IPS DF 19.7 (cell line): ENCODE data around the gene CHIA.

Experiments
- DNase-seq: peaks from one replicate; pipeline ENCODE4 v3.0.0-alpha.2; 2013; ENCODE audit warnings: low read depth, low spot score

Gene CHIA

GRCh38 chr1:111290630-111291029 lies at the start of gene CHIA:
TSS of gene CHIA (plus strand) at chr1:111290851. CDS start at chr1:111310468, 19,617 bp downstream.
- DNase-seq: no peak

GRCh38 chr1:111241797-111242196 lies 48.9 kb upstream of the CHIA start:
- no peak for DNase-seq

GRCh38 chr1:111242805-111243523 lies 47.7 kb upstream of the CHIA start:
- no peak for DNase-seq

- DNase-seq: no peak
These were observed 43.4 kb upstream of the CHIA start for GRCh38 chr1:111247125-111247838.

- no peak for DNase-seq
These were observed 40.7 kb upstream of the CHIA start for GRCh38 chr1:111249960-111250359.

GRCh38 chr1:111251570-111251969 lies 39.1 kb upstream of the CHIA start:
- no peak for DNase-seq

- no peak for DNase-seq
These were observed 37.9 kb upstream of the CHIA start for GRCh38 chr1:111252786-111253185.

GRCh38 chr1:111253876-111254275 lies 36.8 kb upstream of the CHIA start:
- no peak for DNase-seq

- DNase-seq: no peak
These were observed 33.5 kb upstream of the CHIA start for GRCh38 chr1:111256988-111257658.

GRCh38 chr1:111267801-111268508 lies 22.7 kb upstream of the CHIA start:
- no peak for DNase-seq

GRCh38 chr1:111269825-111270406 lies 20.7 kb upstream of the CHIA start:
- DNase-seq: no peak

- no peak for DNase-seq
These were observed 19.7 kb upstream of the CHIA start for GRCh38 chr1:111270771-111271463.

GRCh38 chr1:111271464-111271801 lies 19.2 kb upstream of the CHIA start:
- DNase-seq: no peak

GRCh38 chr1:111272081-111272480 lies 18.6 kb upstream of the CHIA start:
- DNase-seq: no peak

- DNase-seq: no peak
These were observed 16.0 kb upstream of the CHIA start for GRCh38 chr1:111274653-111275052.

- no peak for DNase-seq
These were observed 15.6 kb upstream of the CHIA start for GRCh38 chr1:111275079-111275478.

GRCh38 chr1:111275780-111276433 lies 14.7 kb upstream of the CHIA start:
- no peak for DNase-seq

- no peak for DNase-seq
These were observed 11.5 kb upstream of the CHIA start for GRCh38 chr1:111279144-111279543.

- no peak for DNase-seq
These were observed 10.4 kb upstream of the CHIA start for GRCh38 chr1:111280267-111280666.

GRCh38 chr1:111281411-111281810 lies 9.2 kb upstream of the CHIA start:
- no peak for DNase-seq

GRCh38 chr1:111283838-111284237 lies 6.8 kb upstream of the CHIA start:
- DNase-seq: no peak
